Medulla oblongata (tissue), 1 donor: ENCODE data around the gene CORIN.

ENCODE experiments used
- DNase-seq: peaks from one replicate; pipeline ENCODE4 v3.0.0-alpha.2; 2015; ENCODE audit errors: extremely low spot score

Gene CORIN

DNA sequence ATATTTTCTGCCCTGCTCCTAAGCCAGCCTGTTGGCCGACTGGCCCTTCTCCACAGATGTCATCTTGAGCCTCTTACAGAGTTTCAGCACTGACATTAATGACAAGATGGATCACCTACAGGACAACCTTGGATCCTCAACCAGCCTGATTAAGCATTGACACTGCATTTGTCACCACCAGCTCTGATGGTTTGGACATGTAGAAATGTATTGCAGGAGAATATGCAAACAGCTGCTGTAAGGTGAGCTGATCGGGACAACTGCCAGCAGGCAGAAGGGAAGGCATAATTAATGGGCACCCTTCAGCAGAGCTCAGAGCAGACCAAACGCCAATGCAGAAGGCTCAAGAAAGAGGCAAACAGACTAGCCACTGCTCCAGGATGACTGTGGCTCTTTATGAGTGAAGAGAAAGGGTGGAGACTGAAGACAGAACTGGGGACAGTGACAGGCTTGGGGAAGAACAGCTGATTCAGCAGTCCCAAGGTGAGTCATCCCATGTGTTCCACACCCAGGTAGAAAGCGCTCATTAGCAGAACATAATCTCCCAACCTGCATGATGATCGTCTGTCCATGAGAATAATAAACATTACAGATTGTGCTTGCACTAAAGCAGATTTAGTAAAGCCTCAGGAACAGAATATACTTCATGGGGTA is 6.7 kb downstream of the CORIN start:
- DNase-seq: no peak

DNA sequence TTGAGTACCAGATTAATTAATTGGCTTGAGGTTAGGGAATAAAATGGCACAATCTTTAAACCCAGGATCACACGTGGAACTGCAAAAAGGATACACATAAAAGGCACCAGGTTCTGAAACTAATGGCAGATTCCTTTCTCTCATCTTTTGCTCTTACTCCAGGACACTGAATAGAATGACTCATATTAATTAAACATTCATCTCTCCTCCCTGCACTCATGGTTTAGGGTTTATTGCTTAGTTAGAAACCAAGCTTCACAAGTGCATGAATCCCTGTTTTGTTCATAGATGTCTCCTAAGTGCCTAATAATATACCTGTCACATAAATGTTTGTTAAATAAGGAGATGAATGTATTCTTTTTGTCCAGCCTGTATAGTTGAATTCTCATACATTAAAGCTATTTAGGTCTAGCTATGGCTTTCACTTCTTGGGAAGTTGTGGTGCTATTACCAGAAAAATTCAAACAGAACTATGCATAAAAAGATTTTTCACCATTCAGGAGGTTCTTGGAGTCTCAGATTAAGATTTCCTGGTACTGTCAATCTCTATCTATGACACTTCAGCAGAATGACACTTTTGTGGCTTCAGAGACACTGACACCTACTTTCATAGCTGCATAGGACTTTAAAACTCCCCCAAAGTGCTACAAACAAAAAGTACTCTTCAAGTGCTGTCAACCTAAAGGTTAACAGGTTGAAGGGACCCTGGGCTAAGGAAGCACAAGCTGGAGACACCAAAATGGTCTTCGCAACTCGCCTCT is 7.4 kb downstream of the CORIN start:
- no peak for DNase-seq

DNA sequence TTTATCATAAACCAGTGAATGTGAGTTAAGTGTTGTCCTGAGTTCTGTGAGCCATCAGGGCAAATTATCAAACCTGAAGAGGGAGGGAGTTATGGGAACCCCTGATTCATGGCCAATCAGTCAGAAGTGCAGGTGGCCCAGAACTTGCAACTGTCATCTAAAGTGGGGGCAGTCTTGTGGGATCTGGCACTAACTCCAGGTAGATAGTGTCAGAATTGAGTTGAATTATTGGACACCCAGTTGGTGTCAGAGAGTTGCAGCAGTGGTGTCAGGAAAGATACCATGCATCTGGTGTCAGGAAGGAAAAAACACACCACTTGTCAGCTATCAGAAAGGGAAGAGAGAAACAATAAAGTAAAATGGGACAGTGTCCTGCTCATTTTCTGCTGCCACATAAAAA is 8.4 kb downstream of the CORIN start:
- DNase-seq: no peak

DNA sequence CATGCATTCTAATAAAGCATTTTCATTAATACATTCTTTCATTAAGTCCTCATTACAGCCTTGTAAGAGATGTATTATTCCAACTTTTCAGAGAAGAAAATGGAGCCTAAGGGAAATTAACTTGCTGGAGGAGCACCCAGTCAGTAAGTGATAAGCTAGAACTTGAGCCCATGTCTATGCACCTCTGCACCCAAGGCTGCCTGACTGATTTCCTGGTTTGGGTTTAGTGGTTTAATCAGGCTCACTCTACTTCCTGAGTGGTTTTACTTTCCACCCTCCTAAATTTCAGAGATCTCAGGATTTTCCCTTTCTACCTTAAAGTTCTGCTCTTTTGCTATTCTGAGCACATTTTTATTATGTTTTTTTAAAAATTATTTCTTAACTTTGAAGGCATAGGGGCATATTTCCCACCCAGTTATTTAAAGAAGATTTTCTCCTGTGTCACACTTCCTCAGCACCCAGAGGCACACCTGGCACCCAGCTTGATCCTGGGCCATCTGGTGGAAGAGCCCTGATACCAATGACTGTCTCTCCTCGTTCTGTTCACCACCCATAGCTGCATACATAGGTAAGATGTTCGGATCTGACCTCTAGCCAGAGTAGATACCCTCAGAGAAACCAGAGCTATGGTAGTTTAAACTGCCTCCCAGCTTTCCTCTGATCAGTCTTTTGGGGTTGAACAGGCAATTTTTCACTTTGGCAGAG is 10.4 kb downstream of the CORIN start:
- no peak for DNase-seq

DNA sequence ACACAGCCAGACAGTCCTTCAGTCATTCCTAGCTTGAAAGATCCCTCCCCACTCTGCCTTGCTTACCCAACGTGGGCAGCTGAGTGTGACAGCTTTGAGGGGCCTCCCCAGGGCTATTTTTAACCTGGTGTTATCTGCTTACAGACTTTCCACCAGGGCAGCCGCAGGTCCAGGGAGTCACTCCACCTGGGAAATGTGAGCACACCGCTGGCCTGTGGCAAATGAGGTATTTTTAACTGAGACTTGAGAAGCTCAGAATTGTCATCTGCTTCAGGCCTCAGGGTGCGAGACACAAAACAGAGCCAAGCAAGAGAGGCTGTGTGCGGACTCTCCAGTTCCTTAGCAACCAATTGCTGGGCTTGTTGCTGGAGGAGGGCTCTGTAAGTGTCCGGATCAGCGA is 13.0 kb downstream of the CORIN start:
- no peak for DNase-seq

DNA sequence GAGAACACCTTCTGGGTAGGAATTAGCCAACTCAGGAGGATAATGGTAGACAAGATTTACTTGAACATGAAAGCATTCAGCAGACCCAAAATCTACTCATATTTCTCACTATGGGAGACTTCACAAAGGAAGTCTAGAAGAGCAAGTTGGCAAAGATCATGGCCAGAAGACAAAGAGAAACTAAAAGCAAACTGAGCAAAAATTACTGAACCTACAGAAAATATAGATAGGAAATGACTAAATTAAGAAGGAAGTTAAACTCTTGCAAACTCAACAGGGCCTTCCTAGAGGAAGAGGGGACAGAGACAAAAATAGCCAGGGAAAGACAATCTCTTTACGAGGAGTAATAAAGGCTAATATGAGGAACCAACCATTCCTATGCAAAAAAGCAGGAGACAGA is 18.7 kb downstream of the CORIN start:
- DNase-seq: no peak

DNA sequence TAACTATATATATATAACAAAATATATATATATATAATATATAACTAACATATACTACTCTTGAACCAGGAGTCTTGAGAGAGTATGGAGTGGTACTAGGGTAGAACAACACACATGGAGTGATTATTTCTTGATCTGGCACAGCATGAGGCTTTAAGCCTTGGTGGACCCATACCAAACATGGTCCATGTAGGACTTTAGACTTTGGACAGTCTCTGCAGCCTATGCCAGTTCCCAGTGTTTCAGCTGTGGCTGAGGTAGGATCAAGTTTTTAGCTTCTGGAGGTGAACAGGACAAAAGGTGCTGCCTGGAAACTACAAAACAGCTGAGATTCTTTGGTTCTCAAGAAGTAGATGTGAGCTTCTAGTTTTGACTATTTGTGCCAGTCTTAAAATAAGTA is 20.6 kb downstream of the CORIN start:
- DNase-seq: no peak

DNA sequence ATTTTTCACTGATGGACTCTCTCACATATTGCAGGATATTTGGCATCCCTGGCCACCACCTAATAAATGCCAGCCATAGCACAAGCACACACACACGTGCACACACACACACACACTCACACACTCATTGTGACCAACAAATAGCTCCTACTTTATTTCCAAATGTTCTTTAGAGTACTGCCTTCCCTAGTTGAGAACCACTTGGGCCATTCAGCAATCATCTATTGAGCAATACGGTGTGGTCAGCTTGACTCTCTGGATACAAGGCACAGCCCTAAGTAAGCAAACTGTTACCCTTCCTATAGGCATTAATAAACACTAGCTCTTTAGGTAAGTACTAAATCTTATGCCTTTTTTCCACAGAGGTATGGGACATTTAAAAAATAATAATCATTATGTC is 21.1 kb downstream of the CORIN start:
- DNase-seq: no peak

DNA sequence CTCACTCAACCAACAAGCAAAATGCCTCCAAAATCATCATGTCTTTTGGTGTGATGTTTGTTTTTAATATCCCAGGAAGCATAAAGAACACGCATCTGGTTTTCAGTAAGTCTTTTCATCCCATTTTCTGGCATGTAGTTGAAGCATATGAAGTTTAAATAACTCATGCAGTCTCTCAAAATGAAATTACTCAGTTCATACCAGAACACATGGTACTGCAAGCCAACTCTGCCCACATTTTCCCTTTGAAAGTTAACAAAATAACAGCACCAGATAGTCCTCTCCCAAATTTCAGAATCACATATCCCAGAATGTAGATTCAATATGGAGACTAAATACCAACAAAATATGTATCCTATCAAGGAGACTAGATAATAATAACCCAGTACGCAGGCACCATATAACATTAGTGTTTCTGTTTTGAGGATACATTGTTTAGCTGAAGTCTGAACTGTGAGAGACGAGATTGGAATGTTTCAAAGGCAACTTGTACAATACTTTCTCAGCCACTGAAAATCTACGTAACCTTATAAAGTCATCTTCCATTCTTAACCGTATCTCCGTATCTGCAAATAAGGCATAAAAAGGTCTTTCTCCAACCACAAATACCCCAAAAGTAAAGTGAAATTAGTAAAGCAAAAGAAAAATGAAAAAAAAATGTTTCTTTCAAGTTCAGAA is 23.1 kb downstream of the CORIN start:
- DNase-seq: no peak

DNA sequence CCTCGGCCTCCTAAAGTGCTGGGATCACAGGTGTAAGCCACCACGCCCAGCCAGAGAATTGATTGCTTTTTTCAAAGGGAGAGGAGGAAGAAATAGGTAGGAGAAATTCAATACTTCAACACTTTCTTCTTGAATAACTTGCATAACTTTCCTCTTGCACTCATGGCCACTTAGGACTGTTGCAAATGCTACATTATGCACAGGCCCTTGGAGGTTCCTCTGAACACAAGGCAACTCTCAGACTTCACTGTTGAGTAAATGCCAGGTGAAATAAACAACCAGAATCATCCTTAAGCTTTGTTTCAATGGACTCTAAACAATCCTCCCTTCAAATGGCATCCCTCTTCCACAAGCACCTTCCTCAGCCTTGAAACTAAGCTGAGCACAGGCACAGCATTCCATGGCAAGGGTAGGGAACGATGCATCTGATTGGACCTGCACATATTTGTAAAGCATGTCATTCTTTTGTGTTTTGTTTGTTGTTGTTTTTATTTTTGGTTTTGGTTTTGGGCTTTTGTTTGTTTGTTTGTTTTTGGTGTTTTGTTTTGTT is 28.1 kb downstream of the CORIN start:
- no peak for DNase-seq

DNA sequence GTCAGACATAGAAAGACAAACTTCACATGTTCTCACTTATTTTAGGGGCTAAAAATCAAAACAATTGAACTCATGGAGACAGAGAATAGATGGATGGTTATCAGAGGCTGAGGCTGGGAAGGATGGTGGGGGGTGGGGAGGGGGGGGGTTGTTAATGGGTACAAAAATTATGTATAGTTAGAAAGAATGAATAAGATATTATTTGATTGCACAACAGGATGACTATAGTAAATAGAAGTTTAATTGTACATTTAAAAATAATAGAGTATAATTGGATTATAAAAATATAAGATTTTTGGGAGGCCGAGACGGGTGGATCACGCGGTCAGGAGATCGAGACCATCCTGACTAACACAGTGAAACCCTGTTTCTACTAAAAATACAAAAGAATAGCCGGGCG is 33.3 kb downstream of the CORIN start:
- DNase-seq: no peak

DNA sequence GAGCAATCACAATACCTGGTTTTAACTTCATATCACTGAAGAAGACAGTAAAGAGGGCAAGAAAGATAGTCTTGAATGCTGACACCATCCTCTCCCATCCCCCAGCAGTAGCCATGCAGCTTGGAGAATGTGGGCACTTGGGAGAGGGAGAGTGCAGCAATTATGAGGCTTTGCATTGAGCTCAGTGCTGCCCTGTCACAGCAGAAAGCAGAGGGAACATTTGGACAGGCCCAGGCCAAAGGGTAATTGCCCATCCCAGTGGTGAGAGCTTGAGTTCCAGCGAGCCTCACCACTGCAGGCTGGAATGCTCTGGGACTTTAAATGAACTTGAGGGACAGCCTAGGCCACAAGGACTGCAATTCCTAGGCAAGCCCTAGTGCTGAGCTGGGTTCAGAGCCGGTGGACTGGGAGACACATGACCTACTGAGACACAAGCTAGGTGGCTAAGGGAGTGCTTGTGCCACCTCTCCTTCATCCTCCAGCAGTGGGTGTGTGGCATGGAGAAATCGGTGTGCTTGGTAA is 36.3 kb downstream of the CORIN start:
- DNase-seq: no peak

DNA sequence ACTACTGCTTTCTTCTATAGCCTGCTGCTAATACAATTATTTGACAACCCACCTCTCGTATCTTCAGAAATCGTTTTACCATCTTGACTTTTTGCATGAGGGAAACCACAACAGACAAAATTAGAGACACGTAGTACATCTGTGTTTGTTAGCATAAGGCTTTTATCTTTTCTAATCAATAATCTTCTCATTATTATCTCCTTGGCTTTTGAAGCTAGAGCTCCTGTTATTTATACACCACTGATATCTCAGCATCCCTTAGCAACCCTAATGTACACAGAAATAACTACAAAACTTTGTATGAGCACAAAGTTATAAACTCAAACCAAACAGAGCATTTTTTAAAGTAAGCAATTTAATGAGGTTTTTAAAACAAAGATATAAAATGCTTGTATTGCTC is 39.7 kb downstream of the CORIN start:
- DNase-seq: no peak

DNA sequence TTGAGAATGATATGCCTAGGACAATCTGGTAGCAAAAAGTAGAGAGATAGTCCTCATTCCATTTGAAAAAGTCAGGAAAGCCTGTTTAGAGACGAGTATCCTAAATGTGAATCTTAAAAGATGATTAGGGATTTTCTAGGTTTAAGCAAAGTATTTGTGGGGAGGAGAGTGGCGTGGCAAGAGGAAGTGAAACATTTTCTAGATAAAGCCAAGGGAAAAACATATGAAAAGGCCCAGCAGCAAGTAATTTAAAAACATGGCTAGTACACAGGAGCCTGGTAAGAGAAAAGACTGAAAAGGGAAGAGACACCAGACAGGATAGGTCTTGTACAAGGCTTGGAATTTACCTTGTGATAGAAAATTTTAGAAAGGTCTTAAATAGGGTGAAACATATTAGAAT is 45.9 kb downstream of the CORIN start:
- no peak for DNase-seq

DNA sequence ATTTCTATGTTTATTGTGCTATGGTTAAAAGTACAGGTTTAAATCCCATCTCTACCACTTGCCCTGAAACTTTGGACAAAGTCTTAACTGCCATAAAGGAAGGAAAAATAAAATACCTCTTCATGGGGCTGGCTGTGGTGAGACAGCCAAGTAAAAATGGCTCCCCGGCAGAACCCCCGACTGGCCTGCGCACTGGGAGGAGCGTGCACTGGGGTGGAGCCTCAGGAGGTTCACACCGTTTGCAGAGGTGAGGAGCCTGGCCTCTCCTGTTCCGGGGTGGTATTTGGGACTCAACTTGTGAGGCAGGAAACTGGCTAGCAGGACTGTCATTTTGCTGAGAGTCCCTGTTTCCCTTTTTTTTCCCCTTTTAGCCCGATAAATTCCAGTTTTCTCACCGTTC is 47.8 kb downstream of the CORIN start:
- no peak for DNase-seq

DNA sequence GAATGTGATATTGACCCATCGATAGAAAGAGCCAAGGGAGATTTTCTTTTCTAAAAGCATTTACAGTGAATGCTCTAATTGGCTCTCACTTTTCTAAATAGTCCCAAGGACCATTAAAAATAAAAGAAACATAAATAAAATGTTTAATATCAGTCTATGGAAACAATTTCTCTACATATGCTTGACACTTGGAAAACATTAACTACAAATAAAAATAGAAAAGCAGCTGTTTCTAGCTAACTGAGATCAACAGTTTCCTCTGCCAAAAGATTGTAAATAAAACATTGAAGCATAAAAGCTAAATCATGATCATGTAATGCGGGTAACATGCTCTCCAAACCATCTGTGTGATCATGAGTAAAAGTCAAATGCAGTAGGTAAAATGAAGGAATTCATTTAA is 49.7 kb downstream of the CORIN start:
- DNase-seq: no peak

DNA sequence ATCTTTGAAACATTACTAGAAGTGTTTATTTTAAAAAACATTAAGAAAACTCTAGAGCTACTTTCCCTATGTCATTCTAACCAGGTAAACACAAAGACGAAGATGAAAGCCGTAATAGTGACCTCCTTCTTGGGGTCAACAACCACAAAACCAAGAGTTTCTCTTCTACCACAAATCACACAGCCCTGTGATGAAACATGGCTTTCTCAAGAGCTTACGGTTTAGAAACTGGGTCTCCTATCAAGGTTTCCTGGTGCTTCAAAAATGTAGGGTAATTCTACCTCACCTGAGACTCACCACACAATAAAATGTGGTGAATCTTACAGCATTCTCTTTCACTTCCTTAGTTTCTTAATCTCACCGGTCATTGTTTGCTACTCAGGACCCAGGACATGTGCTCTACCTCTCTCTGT is 50.9 kb downstream of the CORIN start:
- no peak for DNase-seq

DNA sequence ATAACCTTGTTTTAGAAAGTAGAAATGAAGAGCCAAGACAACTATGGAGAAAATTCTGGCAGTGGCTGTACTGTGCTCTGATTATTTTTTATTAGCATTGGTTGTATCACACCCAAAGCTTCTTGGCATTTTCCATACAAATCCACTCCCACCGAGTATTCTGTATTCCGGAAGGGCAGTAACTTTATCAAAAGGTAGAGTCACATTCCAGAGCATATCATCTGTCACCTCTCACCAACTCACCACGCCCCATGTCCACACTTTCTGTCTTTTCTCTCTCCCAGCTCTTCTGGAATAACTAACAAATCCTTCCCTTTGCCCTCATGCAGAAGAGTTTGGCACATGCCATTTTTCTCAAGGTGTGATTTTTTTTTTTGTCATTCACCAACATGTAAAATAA is 52.7 kb downstream of the CORIN start:
- no peak for DNase-seq

DNA sequence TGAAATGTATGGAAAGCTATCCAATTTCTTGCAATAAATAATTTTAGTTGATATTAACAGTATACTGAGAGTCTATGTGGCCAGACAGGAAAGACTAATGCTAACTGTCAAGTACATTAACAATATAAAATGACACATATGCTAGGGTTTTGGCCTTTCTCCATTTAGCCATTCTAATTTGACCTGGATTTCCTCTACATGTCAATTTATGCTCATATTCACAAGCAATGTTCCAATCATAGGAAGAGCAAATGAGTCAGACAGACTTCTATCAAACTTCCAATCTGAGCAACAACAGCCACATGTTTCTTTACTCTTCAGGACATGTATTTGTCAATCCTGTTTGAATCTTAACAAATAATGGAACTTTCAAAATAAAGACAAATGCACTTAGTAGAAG is 53.6 kb downstream of the CORIN start:
- DNase-seq: no peak

DNA sequence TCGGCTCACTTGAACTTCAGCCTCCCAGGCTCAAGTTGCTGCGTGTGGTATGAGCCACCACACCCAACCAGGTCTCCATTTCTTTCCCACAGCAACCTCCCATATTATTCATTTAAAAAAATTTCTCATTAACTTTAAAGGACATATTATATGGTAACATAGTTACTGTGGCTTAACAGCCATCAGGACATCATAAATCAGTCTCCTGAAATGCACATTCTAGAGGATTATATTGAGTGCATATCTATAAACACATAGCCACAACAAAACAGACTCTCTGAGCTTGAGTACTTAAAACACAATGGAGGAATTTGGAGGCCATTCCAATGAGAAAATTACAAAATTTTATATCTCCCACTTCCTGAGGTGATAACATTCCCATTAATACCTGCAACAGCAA is 61.5 kb downstream of the CORIN start:
- DNase-seq: no peak

DNA sequence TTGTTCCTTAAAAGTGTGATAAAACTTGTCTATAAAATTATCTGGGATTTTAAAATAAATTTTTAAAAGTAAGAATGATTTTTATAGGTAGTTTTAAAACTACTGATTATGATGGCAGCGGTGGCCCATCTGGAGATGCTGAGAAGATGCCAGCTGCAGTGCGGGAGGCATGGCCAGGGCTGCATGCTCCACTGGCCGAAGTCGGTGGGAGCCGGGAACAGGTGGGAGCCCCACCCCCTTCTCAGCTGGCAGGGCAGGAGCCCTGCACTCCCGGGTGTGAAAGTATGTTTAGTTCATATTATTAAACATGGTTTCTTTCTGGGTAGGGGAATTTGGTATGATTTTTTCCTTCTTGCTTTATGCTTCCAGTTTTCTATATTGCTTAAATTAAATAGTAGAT is 63.8 kb downstream of the CORIN start:
- no peak for DNase-seq

DNA sequence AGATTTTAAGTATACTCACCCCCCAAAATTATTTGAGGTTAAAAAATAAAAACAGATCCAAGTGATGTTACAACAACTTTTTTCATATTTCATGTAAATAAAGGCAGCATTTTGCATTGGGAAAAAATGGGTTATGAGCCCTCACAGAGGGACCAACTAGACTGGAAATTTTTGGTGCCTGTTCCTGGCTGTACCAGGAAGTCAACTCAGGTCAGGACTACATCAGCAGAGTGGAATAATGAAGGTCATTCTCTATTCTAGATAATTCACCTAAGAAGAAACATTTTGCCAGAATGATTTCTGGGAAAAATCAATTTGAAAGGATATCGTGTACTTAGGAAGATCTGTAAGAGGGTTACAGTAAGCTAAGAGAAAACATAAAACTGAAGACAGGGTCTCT is 66.8 kb downstream of the CORIN start:
- DNase-seq: no peak
